Endometrial microvascular endothelial cells (primary cell): ENCODE measurements around the gene LGR4. TPM values are rescaled to one million over a fixed set of nuclear protein-coding genes. Genes with fewer than 3 reads are reported as not detected.

Experiments
- in situ Hi-C: cut with HindIII; loops from 2 replicates; pipeline ENCODE4 v1.10.0; 2017; ENCODE audit warnings: low sequenced_read_pairs, low pct_unique_long_range_greater_than_20kb; ENCODE audit errors: inconsistent ontology term
- total RNA-seq: library from RNA; depleted of rRNA; stranded (reverse); fragments of >200 nt; gene quantifications from one replicate; pipeline ENCODE4 v1.2.3, GENCODE V29; 2015; ENCODE audit errors: inconsistent ontology term

LGR4 gene
- total RNA-seq, 1 donor from 2014 or later: 3.7 TPM

- in situ Hi-C loops: no loop called here
These were observed 29.4 kb downstream of the LGR4 start for GRCh38 chr11:27443227-27443626.

DNA sequence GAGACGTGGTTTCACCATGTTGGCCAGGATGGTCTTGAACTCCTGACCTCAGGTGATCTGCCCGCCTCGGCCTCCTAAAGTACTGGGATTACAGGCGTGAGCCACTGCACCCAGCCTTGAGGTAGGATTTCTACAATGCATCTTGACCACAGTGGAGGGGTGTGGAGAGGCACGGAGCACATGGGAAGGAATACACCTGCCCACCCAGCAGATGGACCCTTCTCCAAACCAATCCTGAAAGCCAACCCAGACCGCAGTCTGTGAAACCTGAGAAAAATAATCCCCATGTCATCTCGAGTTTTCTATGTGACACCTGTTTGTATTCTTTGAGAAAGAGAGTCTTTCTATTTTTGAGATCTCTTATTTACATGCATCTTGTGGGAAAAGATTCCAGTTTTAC, 32.5 kb downstream of the LGR4 start:
- in situ Hi-C loops: no loop called here

DNA sequence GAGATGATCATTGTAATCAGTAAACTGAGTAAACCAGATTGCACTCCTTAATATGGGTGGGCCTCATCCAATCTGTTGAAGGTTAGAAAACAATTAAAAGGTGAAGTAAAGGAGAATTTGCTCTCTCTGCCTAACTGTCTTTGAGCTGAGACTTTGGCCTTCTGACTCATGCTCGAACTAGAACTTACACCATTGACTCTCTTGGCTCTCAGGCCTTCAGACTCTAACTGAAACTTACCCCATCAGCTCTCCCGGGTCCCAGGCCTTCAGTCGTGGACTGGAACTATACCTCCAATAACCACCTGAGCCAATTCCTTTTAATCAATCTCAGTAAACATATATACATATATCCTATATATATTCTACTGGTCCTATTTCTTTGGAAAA, 34.0 kb downstream of the LGR4 start:
- in situ Hi-C loops: no loop called here

- in situ Hi-C loops: no loop called here
These were observed 34.6 kb downstream of the LGR4 start for GRCh38 chr11:27437829-27438594.

- in situ Hi-C loops: no loop called here
These were observed 35.7 kb downstream of the LGR4 start for GRCh38 chr11:27436916-27437315.

GRCh38 chr11:27433742-27434141, 38.8 kb downstream of the LGR4 start:
- in situ Hi-C loops: no loop called here

- in situ Hi-C loops: no loop called here
These were observed 40.8 kb downstream of the LGR4 start for GRCh38 chr11:27431808-27432207.

DNA sequence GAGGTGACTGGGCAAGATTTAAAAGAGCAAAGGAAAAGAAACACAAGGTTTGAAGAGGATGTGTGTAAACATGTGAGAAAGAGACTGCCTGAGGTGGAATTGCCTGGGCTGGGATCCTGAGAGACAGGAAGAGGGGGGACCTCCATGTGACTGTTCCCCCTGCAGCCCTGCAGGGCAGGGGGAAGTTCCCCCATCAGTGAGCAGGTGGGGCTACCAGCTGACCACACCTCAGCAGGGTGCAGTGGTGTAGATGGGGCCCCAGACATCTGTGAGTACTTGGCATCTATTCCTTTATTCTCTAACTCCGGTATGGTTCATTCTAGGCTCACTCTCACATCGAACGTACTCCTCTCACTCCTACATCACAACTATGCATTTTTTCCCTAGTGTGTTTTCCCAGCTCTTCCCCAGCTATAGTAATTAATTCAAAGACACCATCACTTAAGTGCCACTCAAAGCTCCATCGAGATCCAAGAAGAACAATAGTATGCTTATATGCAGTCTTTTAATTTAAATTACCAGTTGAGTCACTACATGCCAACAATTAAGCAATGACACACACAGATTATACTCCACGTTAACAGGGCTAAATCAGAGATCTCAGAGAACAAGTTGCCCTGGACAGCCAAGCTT, 42.7 kb downstream of the LGR4 start:
- in situ Hi-C loops: no loop called here

- in situ Hi-C loops: no loop called here
These were observed 45.2 kb downstream of the LGR4 start for GRCh38 chr11:27427183-27427980.

GRCh38 chr11:27425814-27426213, 46.8 kb downstream of the LGR4 start:
- in situ Hi-C loops: no loop called here

GRCh38 chr11:27423125-27423524, 49.5 kb downstream of the LGR4 start:
- in situ Hi-C loops: no loop called here

DNA sequence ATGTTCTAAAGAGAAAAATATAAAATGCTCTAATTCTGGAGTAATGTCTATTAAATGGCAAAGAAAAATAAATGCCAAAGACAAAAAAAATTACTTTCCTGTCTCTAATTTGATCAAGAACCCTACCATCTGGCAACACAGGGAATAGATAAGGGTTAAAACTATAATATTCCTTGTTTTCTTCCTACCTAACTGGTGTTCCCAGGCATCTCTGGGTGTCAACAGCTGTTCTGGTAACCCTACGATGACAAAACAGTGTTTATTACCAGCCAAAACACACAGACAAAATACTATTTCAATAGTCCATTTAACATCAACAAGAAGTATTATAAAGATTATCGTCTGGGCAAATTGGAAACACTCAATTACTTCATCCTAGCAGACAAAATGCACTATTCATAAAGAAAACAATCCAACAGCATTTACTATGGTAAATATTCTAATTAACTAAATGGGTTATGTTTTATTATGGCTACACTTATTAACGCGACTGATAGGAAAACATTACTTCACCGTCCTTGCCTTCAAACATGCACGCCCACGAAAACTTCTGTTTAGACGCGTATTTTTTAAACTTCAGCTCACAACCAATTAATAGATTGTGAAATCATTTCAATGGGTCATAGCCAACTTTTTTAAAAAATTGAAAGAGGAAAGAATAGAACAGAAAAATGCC, 50.6 kb downstream of the LGR4 start:
- in situ Hi-C loops: no loop called here

GRCh38 chr11:27420722-27421572, 51.6 kb downstream of the LGR4 start:
- in situ Hi-C loops: no loop called here

GRCh38 chr11:27420217-27420616, 52.4 kb downstream of the LGR4 start:
- in situ Hi-C loops: no loop called here

DNA sequence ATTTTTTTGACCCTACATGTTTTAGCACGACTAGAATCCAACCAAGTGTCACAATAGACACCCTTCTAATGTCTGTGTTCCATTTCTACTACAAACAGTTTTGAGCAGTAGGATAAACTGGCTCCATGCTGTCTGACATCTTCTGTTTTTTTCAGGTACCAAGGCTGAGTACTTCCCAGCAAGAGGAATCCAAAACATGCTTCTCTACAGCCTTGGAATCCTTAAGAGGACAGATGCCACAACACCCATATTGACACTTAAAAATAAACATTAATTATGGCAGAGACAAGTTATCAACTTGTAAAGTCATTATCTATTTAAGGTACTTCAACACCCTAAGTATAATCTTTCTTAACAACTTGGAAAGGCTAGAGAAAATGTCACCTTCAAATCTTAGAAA, 54.2 kb downstream of the LGR4 start:
- in situ Hi-C loops: no loop called here

- in situ Hi-C loops: no loop called here
These were observed 55.9 kb downstream of the LGR4 start for GRCh38 chr11:27416568-27417176.

DNA sequence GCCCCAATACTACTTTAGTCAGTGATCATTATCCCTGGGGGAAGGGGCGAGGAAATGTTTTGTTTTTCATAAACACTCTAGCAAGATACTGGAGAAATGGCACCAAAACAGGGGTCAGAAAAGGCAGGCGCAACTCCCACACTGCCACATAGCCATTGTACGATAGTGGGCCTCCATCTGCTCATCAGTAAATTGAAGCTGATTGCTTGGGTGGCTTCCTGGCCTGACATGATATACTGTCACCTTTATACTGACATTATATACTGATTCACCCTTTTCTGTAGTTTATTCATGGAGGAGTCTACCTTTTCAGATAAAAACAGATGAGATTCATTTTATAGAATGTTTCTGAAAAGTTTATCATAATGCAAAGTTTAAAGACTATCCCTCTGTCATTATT, 57.9 kb downstream of the LGR4 start:
- in situ Hi-C loops: no loop called here

DNA sequence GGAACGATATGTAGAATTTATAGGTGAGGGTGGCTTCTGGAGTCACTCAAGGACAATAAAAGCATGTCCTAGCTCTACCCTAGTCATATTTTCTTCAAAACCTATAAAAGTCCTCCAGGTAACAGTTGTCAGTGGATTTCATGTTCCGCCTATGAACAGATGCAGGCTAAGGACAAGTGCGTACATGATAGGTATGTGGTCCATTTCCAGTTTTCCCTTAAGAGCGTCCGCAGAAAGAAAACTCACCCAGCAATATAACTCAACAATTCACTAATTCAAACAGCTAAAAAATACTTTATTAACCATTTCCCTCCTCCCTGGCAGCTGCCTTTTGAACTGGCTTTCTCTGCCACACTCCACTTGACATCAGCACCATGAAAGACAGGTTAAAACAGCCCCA, 59.4 kb downstream of the LGR4 start:
- in situ Hi-C loops: no loop called here
